PC-9 (cell line): ENCODE data around the gene NAT8L.

Source experiments
- EZH2 ChIP-seq: fragments of 200-600 bp; sonication (generic); IDR thresholded peaks from 2 replicates; pipeline ENCODE4 v1.8.0; 2017; ENCODE audit warnings: antibody characterized with exemption, low read depth
- TF ChIP-seq, protein P1 (sequence below): fragments of 200-600 bp; sonication (generic); conservative IDR thresholded peaks from 2 replicates; pipeline ENCODE4 v1.6.1; 2017; ENCODE audit warnings: mixed run types, antibody characterized with exemption, mild to moderate bottlenecking, moderate library complexity

DNA sequence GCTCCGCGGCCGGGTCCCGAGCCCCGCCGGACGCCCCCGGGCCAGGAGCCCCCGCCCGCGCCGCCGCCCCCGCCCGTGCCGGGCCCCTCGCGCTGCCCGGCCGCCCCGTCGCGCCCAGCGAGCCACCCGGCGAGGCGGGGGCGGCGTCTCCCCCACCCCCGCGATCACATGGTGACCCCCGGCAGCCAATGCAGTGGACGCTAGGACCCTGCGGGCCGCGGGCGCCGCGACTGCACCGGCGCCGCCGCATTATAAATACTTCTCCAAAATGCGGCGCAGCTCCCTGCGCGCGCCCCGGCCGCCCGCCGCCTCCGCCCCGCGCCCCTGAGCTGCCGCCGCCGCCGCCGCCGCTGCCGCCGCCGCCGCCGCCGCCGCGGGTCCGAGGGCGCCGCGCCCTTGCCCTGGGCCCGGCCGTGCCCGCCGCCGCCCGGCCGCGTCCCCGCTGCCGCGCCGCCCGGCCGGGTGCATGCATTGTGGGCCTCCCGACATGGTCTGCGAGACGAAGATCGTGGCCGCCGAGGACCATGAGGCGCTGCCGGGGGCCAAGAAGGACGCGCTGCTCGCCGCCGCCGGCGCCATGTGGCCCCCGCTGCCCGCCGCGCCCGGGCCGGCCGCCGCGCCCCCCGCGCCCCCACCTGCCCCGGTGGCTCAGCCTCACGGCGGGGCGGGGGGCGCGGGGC, at the start of gene NAT8L:
- TF ChIP-seq, protein P1, sequence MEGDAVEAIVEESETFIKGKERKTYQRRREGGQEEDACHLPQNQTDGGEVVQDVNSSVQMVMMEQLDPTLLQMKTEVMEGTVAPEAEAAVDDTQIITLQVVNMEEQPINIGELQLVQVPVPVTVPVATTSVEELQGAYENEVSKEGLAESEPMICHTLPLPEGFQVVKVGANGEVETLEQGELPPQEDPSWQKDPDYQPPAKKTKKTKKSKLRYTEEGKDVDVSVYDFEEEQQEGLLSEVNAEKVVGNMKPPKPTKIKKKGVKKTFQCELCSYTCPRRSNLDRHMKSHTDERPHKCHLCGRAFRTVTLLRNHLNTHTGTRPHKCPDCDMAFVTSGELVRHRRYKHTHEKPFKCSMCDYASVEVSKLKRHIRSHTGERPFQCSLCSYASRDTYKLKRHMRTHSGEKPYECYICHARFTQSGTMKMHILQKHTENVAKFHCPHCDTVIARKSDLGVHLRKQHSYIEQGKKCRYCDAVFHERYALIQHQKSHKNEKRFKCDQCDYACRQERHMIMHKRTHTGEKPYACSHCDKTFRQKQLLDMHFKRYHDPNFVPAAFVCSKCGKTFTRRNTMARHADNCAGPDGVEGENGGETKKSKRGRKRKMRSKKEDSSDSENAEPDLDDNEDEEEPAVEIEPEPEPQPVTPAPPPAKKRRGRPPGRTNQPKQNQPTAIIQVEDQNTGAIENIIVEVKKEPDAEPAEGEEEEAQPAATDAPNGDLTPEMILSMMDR = no peak
- no peak for TF ChIP-seq EZH2
